Large intestine (tissue), 3 donors: ENCODE measurements around the gene MAD1L1. TPM values are rescaled to one million over a fixed set of nuclear protein-coding genes. Genes with fewer than 3 reads are reported as not detected.

Experiments
- DNase-seq, 2 donors: peaks; one replicate each; pipeline versions ENCODE4 v3.0.0 to v3.0.0-alpha.2; 2013
- H3K27ac ChIP-seq: one replicate; pipeline ENCODE4 v1.5.1; 2013; ENCODE audit warnings: low read length
- H3K27me3 ChIP-seq: 2 replicates; pipeline ENCODE4 v1.6.1; 2013; ENCODE audit warnings: low read length; ENCODE audit not compliant: control insufficient read depth, insufficient read depth
- H3K36me3 ChIP-seq: 2 replicates; pipeline ENCODE4 v1.6.1; 2013; ENCODE audit warnings: low read length; ENCODE audit not compliant: control insufficient read depth, insufficient read depth
- H3K4me1 ChIP-seq: one replicate; pipeline ENCODE4 v1.6.1; 2013; ENCODE audit warnings: low read length; ENCODE audit not compliant: control insufficient read depth, insufficient read depth
- H3K4me3 ChIP-seq: one replicate; pipeline ENCODE4 v1.5.1; 2013; ENCODE audit warnings: low read length
- H3K9me3 ChIP-seq: one replicate; pipeline ENCODE4 v1.6.1; 2013; ENCODE audit warnings: mild to moderate bottlenecking, low read depth, low read length, moderate library complexity; ENCODE audit not compliant: control insufficient read depth
- WGBS: methylation state at CpG from one replicate; pipeline ENCODE4 v1.1.5; 2013; ENCODE audit warnings: low lambda C conversion rate; ENCODE audit not compliant: insufficient coverage; 5-methylcytosine and 5-hydroxymethylcytosine counted together
- polyA plus RNA-seq: library from polyadenylated mRNA; unstranded; fragments of 120-200 nt; gene quantifications from one replicate; pipeline ENCODE4 v1.2.1, GENCODE V29; 2013

Gene MAD1L1
- polyA plus RNA-seq, 1 donor, result 15.1 TPM

DNA sequence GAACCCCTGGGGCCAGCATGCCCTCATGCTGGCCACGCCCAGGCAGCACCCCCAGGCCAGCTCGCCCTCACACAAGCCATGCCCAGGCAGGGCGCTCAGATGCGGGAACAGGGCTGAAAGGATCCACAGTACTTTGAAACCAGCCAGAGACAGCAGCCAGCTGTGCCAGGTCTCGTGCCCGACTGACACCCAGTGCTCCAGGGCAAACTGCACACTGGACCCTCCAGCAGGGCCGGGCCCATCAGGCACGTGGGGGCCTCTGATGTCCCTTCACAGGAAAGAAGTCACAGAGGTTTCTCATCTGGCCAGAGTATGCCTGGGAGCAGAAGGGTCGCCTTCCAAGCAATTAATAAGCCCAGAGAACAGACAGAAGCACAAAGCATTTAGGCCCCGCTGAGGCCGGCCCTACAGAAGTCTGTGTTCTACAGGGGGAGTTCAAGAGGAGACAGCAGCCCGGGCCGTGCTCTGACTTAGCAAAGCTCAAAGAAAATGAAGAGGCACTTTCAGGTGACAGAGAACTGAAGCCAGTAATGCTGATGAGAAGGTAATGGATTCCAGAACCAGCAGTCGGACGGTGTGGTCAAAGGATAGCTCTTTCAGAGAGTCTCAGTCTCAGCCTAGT, 21.4 kb downstream of the MAD1L1 start:
- no peaks in the 10 kb centered on the region for H3K27me3 ChIP-seq
- H3K4me1 ChIP-seq, result no peaks in the 10 kb centered on the region
- 87% methylated on average over 3 of the region's 15 CpGs for WGBS
- H3K4me3 ChIP-seq, result no peak overlapping the region
- no peak for DNase-seq
- H3K27ac ChIP-seq, result no peak overlapping the region
- peaks cover 63% of the 10 kb centered on the region for H3K36me3 ChIP-seq
- no peaks in the 10 kb centered on the region for H3K9me3 ChIP-seq

DNA sequence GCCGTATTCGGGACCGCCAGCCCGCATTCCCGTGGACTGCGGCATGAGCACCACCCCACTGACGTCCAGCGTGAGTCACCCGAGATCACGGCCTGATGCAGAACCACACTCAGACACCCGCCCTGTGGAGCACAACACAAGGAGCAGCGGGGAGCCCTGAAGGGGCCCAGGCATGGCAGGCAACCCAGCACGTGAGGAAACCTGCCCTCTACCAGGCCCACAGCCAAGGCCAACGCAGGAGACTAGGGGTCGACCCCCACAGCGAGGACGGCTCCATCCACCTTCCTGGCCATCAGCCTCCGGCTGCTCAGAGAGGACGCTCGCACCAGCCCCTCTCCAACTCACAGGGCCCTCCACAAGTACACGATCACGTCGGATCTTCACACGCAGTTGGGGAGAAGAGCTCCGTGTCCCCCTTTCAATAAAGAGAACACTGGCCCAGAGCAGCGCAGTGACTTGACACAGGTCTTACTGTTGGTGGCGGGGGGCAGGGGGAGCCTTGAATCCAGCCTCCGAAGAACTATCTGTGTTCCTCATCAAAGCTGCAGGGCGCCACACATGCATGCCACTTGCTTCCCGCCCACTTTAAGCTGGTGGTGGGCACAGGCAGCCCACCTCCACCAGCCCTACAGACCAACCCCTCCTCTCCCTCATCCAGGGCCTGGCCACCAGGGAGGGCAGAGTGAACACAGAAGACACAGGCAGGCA, 22.0 kb downstream of the MAD1L1 start:
- H3K36me3 ChIP-seq, result peaks cover 57% of the 10 kb centered on the region
- H3K9me3 ChIP-seq, result no peaks in the 10 kb centered on the region
- no peak overlapping the region for H3K4me3 ChIP-seq
- no peak for DNase-seq
- WGBS, result no CpG with 5 or more reads among the region's 30 CpGs
- H3K27me3 ChIP-seq, result no peaks in the 10 kb centered on the region
- H3K4me1 ChIP-seq, result no peaks in the 10 kb centered on the region
- H3K27ac ChIP-seq, result no peak overlapping the region

GRCh38 chr7:2209961-2210323, 22.8 kb downstream of the MAD1L1 start:
- Histone ChIP-seq H3K27me3 (no peaks in the 10 kb centered on the region), H3K9me3 (no peaks in the 10 kb centered on the region), H3K36me3 (peaks cover 52% of the 10 kb centered on the region), H3K27ac (no peak overlapping the region), H3K4me1 (no peaks in the 10 kb centered on the region), H3K4me3 (no peak overlapping the region)
- WGBS, result no CpG with 5 or more reads among the region's 8 CpGs
- DNase-seq, result no peak

DNA sequence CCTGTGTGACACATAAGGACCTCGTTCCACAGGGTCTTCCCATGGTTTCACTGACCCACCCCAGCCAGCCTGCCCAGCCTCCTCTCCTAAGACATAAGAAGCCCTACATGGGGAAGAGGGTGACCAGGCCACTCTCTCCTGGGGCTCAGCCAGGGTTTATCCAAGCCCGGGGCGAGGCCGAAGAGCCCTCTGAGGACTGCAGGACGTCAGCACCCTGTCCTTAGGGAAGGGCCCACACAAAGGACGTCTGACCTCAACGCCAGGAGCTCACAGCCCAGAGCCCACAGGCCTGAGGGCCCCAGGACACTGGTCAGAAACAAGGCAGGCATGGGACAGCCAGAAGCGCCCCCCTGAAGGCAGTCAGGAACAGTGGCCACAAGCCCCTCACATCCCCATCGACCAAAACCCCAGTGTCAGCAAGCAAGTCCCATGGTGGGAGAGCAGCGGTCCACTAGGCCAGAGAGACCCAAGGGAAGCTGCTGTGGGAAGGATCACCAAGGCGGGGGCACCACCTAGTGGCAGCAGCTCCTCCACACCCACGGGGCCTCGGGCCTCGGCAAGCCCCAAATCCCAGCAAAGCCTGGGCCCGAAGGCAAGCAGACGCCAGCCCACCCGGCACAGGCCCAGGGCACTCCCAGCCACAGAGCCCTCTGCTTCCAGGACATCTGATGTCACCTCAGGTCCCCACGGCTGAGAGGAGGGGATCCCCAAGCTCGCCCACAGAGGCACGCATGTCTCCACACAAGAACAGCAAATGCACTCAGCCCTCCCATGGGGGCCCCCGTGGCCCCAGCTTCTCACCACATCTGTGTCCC, 23.4 kb downstream of the MAD1L1 start:
- Histone ChIP-seq H3K27me3 (no peaks in the 10 kb centered on the region), H3K27ac (no peak overlapping the region), H3K36me3 (peaks cover 47% of the 10 kb centered on the region), H3K9me3 (no peaks in the 10 kb centered on the region), H3K4me1 (no peaks in the 10 kb centered on the region), H3K4me3 (no peak overlapping the region)
- peak; percentile 36 to 54 for DNase-seq
- 80% methylated on average over 1 of the region's 21 CpGs for WGBS

DNA sequence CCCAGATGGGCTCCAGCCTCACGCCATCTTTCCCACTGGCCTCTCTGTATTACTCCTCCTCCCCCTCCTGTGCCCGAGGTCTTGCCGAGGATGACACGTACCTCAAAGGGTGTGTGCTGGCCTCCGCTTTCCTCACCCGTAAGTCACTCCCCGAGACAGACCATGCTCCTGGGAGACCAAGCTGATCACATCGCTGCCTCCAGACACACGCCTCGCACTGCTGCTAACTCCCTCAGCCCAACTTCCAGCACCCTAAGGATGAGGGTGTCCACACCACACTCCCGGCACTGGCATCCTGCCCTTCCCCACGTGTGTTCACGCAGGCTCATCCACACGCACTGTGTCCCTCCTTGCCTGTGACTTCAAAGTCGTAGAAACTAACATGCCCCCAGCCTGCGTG, 24.0 kb downstream of the MAD1L1 start:
- Histone ChIP-seq H3K9me3 (no peaks in the 10 kb centered on the region), H3K27me3 (no peaks in the 10 kb centered on the region), H3K36me3 (peaks cover 45% of the 10 kb centered on the region), H3K27ac (no peak overlapping the region), H3K4me3 (no peak overlapping the region), H3K4me1 (no peaks in the 10 kb centered on the region)
- WGBS, result no CpG with 5 or more reads among the region's 16 CpGs
- no peak for DNase-seq

- WGBS, result 100% methylated on average over 1 of the region's 16 CpGs
Observed at GRCh38 chr7:2205036-2205780, 27.5 kb downstream of the MAD1L1 start.

DNA sequence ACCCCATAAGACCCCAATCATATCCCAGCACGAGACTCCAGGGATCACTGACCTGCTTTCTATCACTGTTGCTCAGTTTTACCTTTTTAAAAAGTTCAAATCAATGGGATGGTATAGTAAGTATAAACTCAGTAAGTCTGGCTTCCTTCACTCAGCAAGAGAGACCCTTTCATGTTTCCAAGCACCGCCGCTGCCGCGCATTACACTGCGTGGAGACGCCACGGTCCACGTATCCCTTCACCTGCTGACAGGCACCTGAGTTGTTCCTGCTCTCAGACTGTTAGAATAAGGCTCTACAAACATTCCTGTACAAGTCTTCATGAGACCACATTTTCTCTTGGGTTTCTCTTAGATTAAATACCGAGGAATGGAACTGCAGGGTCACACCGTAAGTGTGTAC, 28.3 kb downstream of the MAD1L1 start:
- Histone ChIP-seq H3K27ac (no peak overlapping the region), H3K4me3 (no peak overlapping the region), H3K27me3 (no peaks in the 10 kb centered on the region), H3K4me1 (peaks cover 3% of the 10 kb centered on the region), H3K36me3 (peaks cover 33% of the 10 kb centered on the region), H3K9me3 (no peaks in the 10 kb centered on the region)
- DNase-seq, result no peak
- 100% methylated on average over 1 of the region's 11 CpGs for WGBS

More at GRCh38 chr7:2205036-2205780, 27.5 kb downstream of the MAD1L1 start:
- H3K36me3 ChIP-seq, result peaks cover 26% of the 10 kb centered on the region
- H3K27ac ChIP-seq, result no peak overlapping the region
- H3K4me1 ChIP-seq, result peaks cover 3% of the 10 kb centered on the region
- DNase-seq, result no peak
- H3K27me3 ChIP-seq, result no peaks in the 10 kb centered on the region
- no peaks in the 10 kb centered on the region for H3K9me3 ChIP-seq
- no peak overlapping the region for H3K4me3 ChIP-seq

GRCh38 chr7:2203766-2204300, 28.9 kb downstream of the MAD1L1 start:
- H3K4me3 ChIP-seq, result no peak overlapping the region
- no peaks in the 10 kb centered on the region for H3K27me3 ChIP-seq
- DNase-seq, result no peak
- H3K4me1 ChIP-seq, result peaks cover 3% of the 10 kb centered on the region
- H3K27ac ChIP-seq, result no peak overlapping the region
- peaks cover 37% of the 10 kb centered on the region for H3K36me3 ChIP-seq
- H3K9me3 ChIP-seq, result no peaks in the 10 kb centered on the region
- WGBS, result no CpG with 5 or more reads among the region's 13 CpGs

GRCh38 chr7:2202901-2203765, 29.6 kb downstream of the MAD1L1 start:
- Histone ChIP-seq H3K36me3 (peaks cover 33% of the 10 kb centered on the region), H3K4me3 (no peak overlapping the region), H3K27ac (no peak overlapping the region), H3K27me3 (no peaks in the 10 kb centered on the region), H3K4me1 (peaks cover 3% of the 10 kb centered on the region), H3K9me3 (no peaks in the 10 kb centered on the region)
- no CpG with 5 or more reads among the region's 20 CpGs for WGBS
- DNase-seq, result no peak
